Renal pelvis (tissue), 4 donors: Measurements from ENCODE around the gene LCN2. TPM values are rescaled to one million over a fixed set of nuclear protein-coding genes. Genes with fewer than 3 reads are reported as not detected.

Source experiments
- DNase-seq: peaks from one replicate; pipeline ENCODE4 v3.0.0-alpha.2; 2013
- polyA plus RNA-seq, 3 donors: library from polyadenylated mRNA; unstranded; fragments of 120-200 nt; gene quantifications; one replicate each; pipeline ENCODE4 v1.2.1, GENCODE V29; 2013; ENCODE audit not compliant: insufficient read length in 3 of 3

The LCN2 gene
- polyA plus RNA-seq, 3 donors: 0.49 to 1.2 (median 0.78) TPM

DNA sequence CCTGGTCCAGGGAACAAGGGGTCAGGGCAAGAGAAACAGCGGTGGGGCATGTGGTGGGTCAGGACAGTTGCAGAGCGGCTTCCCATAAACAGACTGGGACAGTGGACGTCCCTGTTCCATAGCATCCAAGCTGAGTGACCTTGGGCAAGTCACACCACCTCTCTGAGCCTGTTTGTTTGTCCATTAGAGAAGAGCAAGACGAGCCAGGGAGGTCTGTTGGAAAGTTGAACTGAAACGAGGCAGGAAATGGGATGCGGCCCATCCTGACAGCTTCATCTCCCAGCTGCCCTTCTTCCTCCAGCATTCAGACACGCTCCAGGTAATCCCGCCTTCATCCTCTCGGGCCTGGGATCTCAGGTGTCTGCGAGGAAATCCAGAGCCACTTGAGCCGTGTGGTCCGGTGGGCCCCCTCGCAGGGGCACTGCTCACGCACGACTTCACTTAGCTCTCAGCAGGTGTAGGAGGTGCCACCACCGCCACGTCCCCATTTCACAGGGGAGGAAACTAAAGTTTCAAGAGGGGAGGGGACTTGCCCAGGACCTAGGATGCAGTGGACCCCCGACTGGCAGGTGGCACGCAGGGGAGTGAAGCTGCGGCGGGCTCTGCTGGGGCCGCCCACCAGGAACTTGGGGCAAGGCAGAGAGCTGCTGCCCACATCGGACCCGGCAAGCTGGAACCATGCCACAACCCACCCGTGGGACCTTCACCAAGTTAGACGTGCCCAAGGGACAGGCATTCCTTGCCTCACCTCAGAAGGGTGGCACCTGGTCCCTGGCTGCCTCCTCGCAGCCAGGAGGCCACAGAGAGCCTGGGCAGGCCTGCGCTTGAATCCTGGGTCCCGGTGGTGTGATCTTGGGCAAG, 34.7 kb upstream of the LCN2 start:
- no peak for DNase-seq

DNA sequence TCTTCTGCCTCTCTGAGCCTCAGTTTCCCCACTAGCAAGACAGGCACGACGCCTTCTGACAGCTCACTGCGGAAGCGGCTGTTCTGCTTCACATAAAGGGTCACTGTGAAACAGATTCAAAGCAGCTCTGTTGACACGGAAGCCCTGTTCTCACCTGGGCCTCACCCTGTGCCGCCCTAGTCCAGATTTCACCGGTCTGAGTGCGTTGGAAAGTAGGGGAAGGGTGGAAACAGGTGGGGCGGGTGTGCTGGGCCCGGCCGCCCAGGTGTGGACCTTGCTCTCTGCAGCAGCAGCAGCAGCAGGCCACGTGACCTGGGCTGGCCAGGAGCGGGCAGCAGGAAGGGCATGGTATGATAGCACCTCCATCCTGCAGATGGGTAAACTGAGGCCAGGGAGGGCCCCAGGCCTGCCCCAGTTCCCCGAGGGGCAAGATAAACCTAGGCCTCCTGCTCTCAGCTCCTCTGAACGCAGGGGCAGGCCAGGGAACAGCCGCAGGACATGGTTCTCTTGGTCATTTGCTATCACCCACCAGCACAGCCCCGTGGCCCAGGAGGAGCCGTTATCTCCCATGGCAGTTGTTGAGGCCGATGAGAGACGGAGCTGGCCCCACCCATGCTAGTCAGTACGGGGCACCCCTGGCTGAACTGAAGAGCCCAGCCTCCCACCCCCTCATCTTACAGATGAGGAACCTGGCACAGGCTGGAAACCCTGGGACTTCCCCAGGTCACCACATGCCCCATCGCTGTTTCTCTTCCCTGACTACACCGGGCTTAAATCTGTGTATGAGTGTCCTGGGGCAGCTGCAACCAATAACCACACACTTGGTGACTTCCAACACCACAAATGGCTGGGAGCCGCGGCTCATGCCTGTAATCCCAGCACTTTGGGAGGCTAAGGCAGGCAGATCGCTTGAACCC, 33.8 kb upstream of the LCN2 start:
- no peak for DNase-seq

DNA sequence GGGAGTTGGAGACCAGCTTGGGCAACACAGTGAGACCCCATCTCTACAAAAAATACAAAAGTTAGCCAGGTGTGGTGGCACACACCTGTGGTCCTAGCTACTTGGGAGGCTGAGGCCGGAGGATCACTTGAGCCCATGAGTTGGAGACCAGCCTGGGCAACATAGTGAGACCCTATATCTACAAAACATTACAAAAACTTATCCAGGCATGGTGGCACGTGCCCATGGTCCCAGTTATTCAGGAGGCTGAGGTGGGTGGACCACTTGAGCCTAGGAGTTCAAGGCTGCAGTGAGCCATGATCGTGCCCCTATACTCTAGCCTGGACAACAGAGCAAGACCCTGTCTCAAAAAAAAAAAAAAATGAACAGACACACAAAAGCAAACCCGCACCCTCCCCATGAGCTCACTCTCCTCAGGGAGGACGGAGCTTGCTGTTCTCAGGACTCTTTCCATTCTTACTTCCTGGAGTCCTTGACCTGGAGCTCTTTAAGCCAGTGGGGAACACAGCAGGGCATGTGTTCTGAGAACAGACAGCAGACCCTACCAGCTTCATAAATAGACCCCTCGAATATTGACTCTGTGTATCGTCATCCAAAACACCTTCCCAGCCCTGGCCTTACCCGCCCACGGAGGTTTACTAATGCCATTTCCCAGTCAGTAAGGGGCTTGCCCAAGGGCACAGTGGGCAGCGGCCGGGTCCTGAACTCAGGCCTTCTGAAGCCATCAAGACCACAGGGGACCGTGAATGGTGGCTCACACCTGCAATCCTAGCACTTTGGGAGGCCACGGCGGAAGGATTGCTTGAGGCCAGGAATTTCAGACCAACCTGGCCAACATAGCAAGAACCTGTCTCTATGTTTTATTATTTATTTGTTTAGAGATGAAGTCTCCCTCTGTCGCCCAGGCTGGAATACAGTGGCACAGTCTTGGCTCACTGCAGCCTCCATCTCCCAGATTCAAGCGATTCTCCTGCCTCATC, 32.9 kb upstream of the LCN2 start:
- no peak for DNase-seq

DNA sequence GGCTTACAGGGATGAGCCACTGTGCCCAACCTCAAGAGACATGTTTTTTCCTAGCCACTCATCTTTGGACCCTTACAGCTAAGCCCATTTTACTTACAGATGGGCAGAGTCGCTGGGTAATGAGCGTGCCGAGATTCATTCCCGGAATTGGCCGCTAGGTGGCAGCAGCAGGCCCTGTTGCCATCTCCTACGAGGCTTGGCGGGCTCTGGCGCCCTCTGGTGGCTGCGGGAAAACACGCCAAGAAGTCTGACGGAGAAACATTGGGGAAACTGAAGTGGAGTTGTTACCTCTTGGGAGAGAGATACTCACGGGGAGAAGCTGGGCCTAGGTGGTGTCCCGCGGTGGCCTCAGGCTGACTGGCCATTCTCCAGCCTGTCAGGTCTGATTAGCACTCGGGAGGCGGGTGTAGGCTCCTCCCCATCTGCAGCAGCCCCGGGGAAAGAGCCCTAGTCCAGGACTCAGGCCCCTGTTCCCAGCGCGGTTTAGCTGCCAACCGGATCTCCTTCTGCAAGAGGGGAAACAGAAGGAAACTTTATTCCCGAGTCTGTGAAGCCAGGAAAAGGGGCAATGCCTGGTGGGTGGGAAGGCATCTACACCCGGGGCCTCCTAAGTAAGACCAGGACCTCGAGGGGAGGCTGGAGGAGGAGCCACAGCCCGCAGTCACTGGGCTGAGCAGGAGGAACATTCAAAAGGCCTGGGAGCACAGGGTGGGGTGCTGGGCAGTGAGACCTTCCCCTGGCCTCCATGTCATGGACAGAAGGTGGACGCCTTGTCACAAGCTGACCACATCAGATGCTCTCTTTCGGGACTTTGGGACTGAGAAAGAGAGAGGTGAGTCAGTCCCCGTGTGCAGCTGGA, 31.4 kb upstream of the LCN2 start:
- peak; percentile 89 for DNase-seq

DNA sequence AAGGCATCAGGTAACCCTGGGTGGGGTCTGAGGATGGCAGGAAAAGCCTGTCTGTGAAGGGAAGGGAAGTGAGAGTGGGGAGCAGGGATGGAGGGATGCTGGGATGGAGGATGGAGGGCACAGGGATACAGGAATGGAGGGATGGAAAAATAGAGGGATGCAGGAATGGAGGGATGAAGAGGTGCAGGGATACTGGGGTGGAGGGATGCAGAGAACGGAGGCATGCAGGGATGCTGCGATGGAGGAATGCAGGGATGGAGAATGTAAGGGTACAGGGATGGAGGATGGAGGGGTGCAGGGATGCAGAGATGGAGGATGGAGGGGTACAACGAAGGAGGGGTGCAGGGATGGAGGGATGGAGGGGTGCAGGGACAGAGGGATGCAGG, 30.8 kb upstream of the LCN2 start:
- no peak for DNase-seq

DNA sequence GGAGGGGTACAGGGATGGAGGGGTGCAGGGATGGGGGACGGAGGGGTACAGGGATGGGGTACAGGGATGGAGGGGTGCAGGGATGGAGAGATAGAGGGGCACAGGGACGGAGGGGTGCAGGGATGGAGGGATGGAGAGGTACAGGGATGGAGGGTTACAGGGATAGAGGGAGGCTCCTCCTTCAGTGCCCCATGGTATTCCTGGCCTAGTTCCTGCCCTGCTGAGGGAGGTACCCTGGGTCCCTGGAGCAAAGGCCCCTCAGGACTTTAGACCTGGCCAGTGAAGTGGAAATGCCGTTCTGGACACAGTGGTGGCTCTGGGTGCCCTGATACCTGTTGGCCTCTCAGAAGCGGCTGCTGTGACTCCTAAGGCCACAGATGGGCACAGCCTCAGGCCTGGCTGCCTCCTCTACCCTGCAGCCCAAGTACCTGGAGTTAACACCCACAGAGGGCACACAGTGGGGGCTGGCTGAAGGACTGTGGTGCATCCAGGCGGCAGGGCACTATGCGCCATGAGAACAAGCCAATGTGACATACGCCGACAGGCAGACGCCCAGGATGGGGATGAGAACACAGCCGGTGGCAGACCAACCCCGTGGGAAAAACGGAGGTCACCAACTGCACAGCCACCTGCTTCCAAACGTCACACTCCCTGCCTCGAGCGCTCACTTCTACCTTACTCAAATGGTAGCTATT, 30.1 kb upstream of the LCN2 start:
- DNase-seq: no peak

DNA sequence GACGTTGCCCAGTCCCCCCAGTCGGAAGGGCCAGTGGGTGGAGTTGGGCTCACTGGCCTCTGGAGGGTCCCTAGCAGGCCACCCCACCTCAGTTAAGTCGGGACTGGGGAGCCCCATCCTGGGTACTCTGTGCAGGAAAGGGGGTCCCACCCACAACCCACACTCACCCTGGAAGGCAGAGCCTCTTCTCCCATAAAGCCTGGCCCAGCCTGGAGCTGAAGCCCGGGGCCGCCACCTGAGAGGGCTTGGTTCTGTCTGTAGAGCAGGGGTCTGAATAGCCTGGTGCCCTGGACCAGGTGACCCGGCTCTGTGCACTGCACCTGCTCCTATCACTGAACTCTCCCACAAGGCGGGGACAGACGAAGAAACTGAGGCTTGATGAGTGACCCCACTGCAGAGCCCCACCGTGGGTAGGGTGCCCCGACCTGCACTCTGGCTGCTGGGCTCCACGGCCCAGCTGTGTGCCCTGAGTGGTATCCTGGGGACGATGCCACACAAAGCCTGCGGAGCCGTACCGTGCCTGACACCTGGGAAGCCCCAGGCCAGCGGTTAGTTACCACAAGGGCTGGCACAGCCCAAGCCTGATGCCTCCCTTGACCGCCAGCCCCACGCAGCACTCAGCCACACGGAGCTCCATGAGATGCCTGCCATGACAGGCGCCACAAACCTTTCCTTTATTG, 29.1 kb upstream of the LCN2 start:
- no peak for DNase-seq

DNA sequence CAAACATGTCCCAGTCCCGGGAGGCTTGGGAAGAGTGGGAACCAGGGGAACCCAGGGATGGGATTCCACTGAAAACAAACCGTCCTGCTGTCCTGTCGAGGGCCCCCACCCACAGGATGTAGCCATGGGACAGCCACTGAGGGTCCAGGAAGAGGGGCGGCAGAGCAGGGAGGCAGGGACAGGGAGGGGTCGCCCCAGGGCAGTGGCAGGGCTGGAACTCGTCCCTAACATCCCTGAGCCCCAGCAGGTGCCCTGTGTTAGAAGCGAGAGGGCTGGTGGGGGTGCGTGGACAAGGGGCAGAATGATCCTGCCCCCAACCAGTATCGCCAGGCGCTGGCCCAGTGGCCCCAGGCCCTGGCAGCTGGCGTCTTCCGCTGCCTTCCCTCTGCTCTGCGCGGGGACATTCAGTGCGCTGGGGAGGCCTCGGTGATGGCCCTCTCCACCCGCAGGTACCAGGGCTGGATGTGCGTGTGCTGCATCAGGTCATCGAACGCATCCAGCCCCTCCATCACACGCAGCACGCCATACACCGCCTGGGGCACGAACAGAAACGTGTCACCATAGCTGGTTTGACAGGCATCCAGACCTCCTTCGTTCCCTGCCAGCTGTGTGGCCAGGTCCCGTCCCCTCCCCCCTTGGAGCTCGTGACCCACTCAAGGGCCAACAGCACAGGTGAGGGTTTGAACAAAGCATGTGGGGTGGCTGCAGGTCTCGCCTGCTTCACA, 28.4 kb upstream of the LCN2 start:
- DNase-seq: no peak

DNA sequence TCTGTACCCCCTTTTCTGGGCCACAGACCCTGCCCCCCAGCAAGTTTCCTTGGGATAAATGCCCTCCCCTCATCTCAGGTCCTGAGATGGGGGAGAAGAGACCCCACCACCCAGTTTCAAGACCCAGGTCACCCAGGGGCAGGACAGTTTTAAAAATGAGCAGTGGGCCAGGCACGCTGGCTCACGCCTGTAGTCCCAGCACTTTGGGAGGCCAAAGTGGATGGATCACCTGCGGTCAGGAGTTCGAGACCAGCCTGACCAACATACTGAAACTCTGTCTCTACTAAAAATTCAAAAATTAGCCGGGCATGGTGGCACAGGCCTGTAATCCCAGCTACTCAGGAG, 27.8 kb upstream of the LCN2 start:
- DNase-seq: no peak

DNA sequence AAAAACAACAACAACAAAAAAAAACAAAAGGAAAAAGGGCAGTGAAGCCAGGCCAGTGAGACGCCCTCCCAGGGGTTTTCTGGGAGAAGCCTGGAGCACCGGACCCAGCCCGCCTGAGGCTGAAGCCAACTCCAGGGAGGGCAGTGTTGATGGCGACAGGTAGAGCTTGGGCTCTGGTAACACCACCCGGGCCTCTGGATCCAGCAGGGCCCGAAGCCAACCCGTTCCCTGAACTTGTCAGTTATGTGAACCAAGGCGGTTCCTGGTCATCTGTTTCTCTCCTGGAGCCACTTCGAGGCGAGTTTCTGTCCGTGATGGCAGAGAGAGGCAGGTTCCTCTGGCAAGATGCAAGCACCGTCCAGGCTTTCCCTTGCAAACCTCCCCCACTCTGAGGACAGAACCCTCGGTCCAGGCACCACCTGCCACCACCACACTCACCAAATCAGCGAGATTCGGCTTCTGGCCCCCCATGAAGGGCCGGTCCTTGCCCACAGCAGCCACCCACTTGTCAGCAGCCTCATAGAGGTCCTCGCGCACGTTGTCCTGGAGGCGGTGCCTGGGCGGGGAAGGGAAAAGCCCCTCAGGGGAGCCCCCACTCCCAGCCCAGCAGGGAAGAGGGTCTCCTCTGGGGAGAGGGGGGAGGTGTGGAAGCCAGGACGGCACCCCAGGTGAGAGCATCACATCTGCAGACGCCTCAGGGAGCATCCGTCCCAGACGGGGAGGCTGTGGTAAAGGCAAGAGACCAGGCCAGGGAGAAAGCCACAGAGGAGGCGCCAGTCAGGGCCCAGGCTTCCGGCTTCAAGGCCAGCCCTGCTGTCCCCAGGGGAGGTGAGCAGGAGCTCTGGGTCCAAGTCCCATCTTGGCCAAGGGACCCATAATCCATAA, 27.1 kb upstream of the LCN2 start:
- no peak for DNase-seq

DNA sequence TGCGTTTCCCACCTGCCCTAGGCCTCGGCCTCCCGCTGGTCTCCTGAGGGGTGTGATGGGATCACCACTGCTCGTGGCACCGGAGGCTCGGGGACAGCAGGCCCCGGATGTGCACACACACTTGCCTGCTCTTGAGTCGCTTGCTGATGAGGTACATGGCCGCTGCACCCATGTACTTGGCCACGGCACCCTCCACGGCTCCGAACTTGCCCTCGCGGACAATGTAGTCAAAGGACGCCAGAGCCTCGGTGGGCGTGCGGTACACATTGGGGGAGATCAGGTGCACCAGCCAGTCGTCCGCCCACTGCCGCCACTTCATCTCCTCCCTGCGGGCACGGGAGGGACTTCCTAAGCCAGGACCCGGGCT, 26.5 kb upstream of the LCN2 start:
- no peak for DNase-seq

DNA sequence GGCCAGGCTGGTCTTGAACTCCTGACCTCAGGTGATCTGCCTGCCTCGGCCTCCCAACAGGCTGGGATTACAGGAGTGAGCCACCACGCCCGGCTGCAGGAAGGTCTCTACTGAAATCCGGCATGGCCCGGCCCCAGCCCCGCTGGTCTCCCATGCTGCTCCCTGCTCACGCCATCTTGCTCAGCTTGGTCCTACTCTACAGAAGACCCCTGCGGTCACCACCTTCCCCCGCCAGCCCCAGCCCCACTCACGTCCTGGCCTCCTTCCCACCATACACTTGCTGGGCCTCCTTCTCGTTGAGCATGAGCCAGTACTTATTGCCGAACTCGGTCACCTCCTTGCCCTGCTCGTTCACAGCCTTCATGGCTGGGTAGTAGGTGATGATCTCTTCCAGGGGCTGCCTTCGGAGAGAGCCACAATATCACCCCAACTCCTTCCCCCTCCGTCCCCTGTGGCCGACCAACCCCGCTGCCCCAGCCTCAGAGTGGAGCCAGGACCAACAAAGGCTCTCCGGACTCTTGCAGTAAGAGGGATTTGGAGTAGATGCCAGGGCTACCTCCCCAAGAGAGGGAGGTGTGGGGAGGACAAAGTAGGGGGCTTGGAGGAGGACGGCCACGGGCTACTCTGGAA, 25.7 kb upstream of the LCN2 start:
- DNase-seq: no peak

DNA sequence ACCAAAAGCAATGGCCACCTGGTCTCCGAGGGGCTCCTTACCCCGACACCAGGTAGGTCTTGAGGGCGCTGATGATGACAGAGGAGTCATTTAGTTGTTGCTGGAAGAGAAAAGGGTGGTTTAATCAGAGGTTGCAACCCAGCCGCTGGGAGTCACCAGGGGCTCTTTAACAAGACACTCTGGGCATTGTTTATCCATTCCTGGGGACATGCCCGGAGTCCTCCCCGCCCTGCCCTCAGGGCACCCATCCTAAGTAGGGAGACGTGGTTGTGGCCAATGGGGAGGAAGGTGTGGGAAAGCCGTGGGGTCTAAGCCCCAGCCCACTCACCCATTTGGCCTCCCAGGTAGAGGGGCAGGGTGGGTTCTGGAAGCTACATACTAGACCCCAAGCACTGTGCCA, 24.8 kb upstream of the LCN2 start:
- DNase-seq: no peak

DNA sequence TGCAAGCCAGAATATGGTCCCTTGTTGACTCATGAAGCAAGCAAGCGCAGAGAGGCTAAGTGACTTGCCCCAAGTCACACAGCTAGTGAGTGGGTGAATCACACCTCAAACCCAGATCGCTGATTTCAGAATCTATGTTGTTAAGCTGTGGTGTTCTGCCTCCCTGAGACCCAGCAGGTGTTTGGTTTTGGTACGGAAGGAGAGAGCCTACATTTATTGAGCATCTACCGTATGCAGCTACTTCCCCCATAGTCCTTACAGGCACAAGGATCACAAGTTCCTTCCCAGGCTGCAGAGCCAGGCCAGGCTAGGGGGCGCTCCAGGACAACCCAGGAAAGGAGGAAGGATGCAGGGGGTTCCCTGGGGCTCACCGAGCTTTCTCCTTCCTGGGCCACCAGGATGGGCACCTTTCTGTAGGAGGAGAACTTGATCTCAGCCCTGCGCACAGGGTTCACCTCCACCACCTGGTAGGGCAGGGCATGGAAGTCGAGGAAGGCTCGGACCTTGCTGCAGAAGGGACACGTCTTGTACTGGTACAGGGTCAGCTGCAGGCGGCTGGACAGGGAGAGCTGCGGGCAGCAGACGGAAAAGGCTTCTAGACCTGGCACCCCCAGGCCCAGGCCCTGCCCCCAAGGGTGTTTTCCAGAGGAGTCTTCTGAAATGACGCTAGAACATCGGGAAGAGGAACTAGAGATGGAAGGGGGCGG, 24.2 kb upstream of the LCN2 start:
- no peak for DNase-seq

DNA sequence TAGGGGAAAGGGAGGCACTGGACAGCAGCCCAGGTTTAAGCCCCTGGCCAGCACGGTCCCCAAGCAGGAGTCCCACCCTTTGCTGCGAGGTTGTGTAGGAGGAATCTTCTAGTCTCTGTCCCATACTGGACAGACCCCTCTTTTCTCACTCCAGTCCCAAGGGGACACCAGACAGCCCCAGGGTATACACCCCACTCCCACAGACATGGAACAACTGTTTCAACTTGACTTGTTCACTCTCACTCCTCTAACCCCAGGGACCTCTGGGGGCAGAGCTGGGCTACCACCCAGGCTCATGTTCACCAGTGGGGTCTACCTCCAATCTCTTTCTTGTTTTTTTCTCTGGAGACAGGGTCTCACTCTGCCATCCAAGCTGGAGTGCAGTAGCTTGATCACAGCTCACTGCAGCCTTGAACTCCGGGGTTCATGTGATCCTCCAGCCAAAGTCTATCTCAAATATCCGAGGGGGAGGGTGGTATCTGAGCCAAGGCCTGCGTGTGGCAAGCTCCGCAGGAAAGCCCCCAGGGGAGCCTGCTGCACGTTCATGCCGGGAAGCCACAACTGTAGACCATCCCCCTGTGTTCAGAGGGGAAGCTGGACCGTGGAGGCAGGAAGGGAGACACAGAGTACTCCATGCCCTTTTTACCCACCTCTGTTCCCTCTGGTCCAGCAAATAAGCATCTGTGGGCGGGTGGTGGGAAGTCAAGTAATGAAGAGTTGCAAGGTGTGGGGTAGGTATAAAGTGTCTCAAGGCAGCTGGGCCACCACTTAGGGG, 23.5 kb upstream of the LCN2 start:
- DNase-seq: no peak

DNA sequence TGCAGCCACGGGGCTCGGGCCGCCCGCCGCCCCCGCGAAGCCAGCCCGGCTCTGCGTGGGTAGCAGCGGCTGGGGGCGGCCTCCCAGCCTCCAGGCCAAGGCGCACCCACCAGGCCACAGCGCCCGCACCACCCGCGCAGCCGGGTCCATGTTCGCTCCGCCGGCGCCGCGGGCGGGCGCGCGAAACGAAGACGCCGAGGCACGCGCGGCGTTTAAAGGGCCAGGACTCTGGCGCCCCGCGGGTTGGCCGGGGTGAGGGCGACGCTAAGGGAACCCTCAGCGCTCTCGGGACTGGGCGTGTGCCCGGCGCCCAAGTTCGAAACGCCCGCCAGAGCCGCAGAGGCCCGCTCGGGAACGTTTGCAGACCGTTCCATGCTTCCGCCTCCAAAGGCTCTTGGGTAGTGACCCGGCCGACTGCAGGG, 21.7 kb upstream of the LCN2 start, which contains the start of gene PTGES2:
Gene PTGES2, minus strand, starts transcription at position 162 of the 422 bp plus-strand sequence. Its CDS starts 12 bp downstream, at position 150.
- peak; percentile 88 for DNase-seq
